GM23338 (cell line): ENCODE data around the gene VEPH1. TPM values are rescaled to one million over a fixed set of nuclear protein-coding genes. Genes with fewer than 3 reads are reported as not detected.

Experiments used
- ATAC-seq: fragments of 200-7000 bp; cut with Tn5 transposase; 3 replicates; pipeline ENCODE4 v1.9.1; 2020
- DNase-seq: peaks from one replicate; pipeline ENCODE4 v3.0.0-alpha.2; 2015; ENCODE audit warnings: low spot score
- H2AFZ ChIP-seq: fragments of 200-600 bp; sonication (generic); 2 replicates; pipeline ENCODE4 v1.8.0; 2016; ENCODE audit warnings: antibody characterized with exemption, mild to moderate bottlenecking, moderate library complexity
- H3F3A ChIP-seq: fragments of 200-600 bp; sonication (generic); replicated peaks from 2 replicates; pipeline ENCODE4 v1.8.0; 2017; ENCODE audit warnings: antibody characterized with exemption, mixed run types, low read depth
- H3K27ac ChIP-seq: fragments of 200-600 bp; sonication (generic); 2 replicates; pipeline ENCODE4 v1.6.1; 2016; ENCODE audit warnings: low read depth
- H3K27me3 ChIP-seq: fragments of 200-600 bp; sonication (generic); 2 replicates; pipeline ENCODE4 v1.8.0; 2016; ENCODE audit warnings: mild to moderate bottlenecking, mixed run types, moderate library complexity; ENCODE audit not compliant: insufficient read depth
- H3K36me3 ChIP-seq: fragments of 200-600 bp; sonication (generic); 2 replicates; pipeline ENCODE4 v1.8.0; 2016; ENCODE audit warnings: mild to moderate bottlenecking; ENCODE audit not compliant: insufficient read depth
- H3K4me1 ChIP-seq: fragments of 200-600 bp; sonication (generic); 2 replicates; pipeline ENCODE4 v1.8.0; 2016; ENCODE audit warnings: mild to moderate bottlenecking, moderate library complexity; ENCODE audit not compliant: insufficient read depth
- H3K4me2 ChIP-seq: fragments of 200-600 bp; sonication (generic); 2 replicates; pipeline ENCODE4 v1.7.1; 2017; ENCODE audit warnings: mixed run types
- H3K4me3 ChIP-seq: fragments of 200-600 bp; sonication (generic); 2 replicates; pipeline ENCODE4 v1.6.1; 2016; ENCODE audit warnings: mixed run types
- H3K79me2 ChIP-seq: fragments of 200-600 bp; sonication (generic); replicated peaks from 2 replicates; pipeline ENCODE4 v1.8.0; 2017; ENCODE audit warnings: mild to moderate bottlenecking; ENCODE audit not compliant: insufficient read depth
- H3K9me2 ChIP-seq: fragments of 200-600 bp; sonication (generic); 2 replicates; pipeline ENCODE4 v1.8.0; 2017; ENCODE audit not compliant: insufficient read depth
- H4K20me1 ChIP-seq: fragments of 200-600 bp; sonication (generic); replicated peaks from 2 replicates; pipeline ENCODE4 v1.8.0; 2017; ENCODE audit warnings: mild to moderate bottlenecking; ENCODE audit not compliant: insufficient read depth
- H3K27ac Mint-ChIP-seq: 2 replicates; pipeline ENCODE4 v1.8.0; 2020; ENCODE audit warnings: inconsistent platforms, mild to moderate bottlenecking, moderate library complexity, mixed read lengths
- H3K27me3 Mint-ChIP-seq: 3 replicates; pipeline ENCODE4 v1.8.0; 2022; ENCODE audit warnings: low read depth, mild to moderate bottlenecking, moderate library complexity, mixed read lengths, inconsistent platforms; ENCODE audit not compliant: insufficient read depth, poor library complexity
- H3K36me3 Mint-ChIP-seq: 3 replicates; pipeline ENCODE4 v1.8.0; 2021; ENCODE audit warnings: low read depth, mild to moderate bottlenecking, inconsistent platforms, moderate library complexity, mixed read lengths
- H3K4me1 Mint-ChIP-seq: 3 replicates; pipeline ENCODE4 v1.8.0; 2020; ENCODE audit warnings: mild to moderate bottlenecking, inconsistent platforms, mixed read lengths
- H3K4me3 Mint-ChIP-seq: 3 replicates; pipeline ENCODE4 v1.8.0; 2021; ENCODE audit warnings: moderate library complexity, mild to moderate bottlenecking, inconsistent platforms, mixed read lengths
- H3K9me3 Mint-ChIP-seq: 3 replicates; pipeline ENCODE4 v1.8.0; 2020; ENCODE audit warnings: moderate library complexity, mild to moderate bottlenecking, inconsistent platforms, mixed read lengths
- CREB1 ChIP-seq: fragments of 250-450 bp; sonication (Bioruptor Pico); IDR thresholded peaks from 2 replicates; pipeline ENCODE4 v1.5.0; 2020; ENCODE audit warnings: low read depth, mild to moderate bottlenecking, moderate library complexity
- CTCF ChIP-seq, 2 experiments: fragments of 200-600 bp in 1 of 2; sonication (generic) in 1 of 2; conservative IDR thresholded peaks; 2 replicates each; pipeline versions ENCODE4 v1.5.1 to v1.6.1; 2016 to 2017; ENCODE audit warnings: antibody characterized with exemption in 2 of 2, low read depth in 2 of 2, mild to moderate bottlenecking in 2 of 2, moderate library complexity in 1 of 2
- EZH2 ChIP-seq: fragments of 200-600 bp; sonication (generic); IDR thresholded peaks from one replicate; pipeline ENCODE4 v1.8.0; 2017; ENCODE audit warnings: antibody characterized with exemption, mild to moderate bottlenecking, low read depth; ENCODE audit not compliant: unreplicated experiment
- EZH2phosphoT487 ChIP-seq: fragments of 200-600 bp; sonication (generic); IDR thresholded peaks from one replicate; pipeline ENCODE4 v1.8.1; 2018; ENCODE audit warnings: antibody characterized with exemption; ENCODE audit not compliant: unreplicated experiment
- JUNB ChIP-seq: IDR thresholded peaks from one replicate; pipeline ENCODE4 v1.6.1; 2016; ENCODE audit warnings: antibody characterized with exemption; ENCODE audit not compliant: unreplicated experiment
- NANOG ChIP-seq: IDR thresholded peaks from 2 replicates; pipeline ENCODE4 v1.6.1; 2016; ENCODE audit warnings: antibody characterized with exemption, borderline replicate concordance
- POLR2AphosphoS5 ChIP-seq: IDR thresholded peaks from 2 replicates; pipeline ENCODE4 v1.6.1; 2016; ENCODE audit warnings: antibody characterized with exemption, low read depth
- STAT1 ChIP-seq: IDR thresholded peaks from one replicate; pipeline ENCODE4 v1.6.1; 2016; ENCODE audit warnings: antibody characterized with exemption; ENCODE audit not compliant: unreplicated experiment
- ZNF114 ChIP-seq: fragments of 250-450 bp; sonication (Bioruptor Pico); IDR thresholded peaks from 2 replicates; pipeline ENCODE4 v1.5.0; 2020; ENCODE audit warnings: mild to moderate bottlenecking, moderate library complexity
- ZNF331 ChIP-seq: fragments of 250-450 bp; sonication (Bioruptor Pico); IDR thresholded peaks from 2 replicates; pipeline ENCODE4 v1.5.0; 2020; ENCODE audit warnings: low read depth, mild to moderate bottlenecking, moderate library complexity
- polyA plus RNA-seq: library from polyadenylated mRNA; unstranded; fragments of >200 nt; fragmentation: Nextera tagmentation; extraction: Ambion mirVana; gene quantifications from 2 replicates; pipeline ENCODE4 v1.2.1, GENCODE V29; 2016
- total RNA-seq: library from RNA; depleted of rRNA; stranded (reverse); fragments of >200 nt; shearing (Covaris generic); gene quantifications from 2 replicates; pipeline ENCODE4 v1.2.3, GENCODE V29; 2014
- TF ChIP-seq, protein P1 (sequence below): fragments of 250-450 bp; sonication (Bioruptor Pico); IDR thresholded peaks from 2 replicates; pipeline ENCODE4 v1.5.0; 2020; ENCODE audit warnings: mild to moderate bottlenecking, moderate library complexity
- TF ChIP-seq, protein P2 (sequence below): IDR thresholded peaks from one replicate; pipeline ENCODE4 v1.6.1; 2018; ENCODE audit warnings: antibody characterized with exemption; ENCODE audit not compliant: unreplicated experiment
- TF ChIP-seq, protein P3 (sequence below): IDR thresholded peaks from 2 replicates; pipeline ENCODE4 v1.6.1; 2016; ENCODE audit warnings: antibody characterized with exemption

VEPH1 gene
- total and polyA plus RNA-seq, 2 experiments from 2014 or later = 15.4 to 33.8 TPM

- TF ChIP-seq, protein P1, sequence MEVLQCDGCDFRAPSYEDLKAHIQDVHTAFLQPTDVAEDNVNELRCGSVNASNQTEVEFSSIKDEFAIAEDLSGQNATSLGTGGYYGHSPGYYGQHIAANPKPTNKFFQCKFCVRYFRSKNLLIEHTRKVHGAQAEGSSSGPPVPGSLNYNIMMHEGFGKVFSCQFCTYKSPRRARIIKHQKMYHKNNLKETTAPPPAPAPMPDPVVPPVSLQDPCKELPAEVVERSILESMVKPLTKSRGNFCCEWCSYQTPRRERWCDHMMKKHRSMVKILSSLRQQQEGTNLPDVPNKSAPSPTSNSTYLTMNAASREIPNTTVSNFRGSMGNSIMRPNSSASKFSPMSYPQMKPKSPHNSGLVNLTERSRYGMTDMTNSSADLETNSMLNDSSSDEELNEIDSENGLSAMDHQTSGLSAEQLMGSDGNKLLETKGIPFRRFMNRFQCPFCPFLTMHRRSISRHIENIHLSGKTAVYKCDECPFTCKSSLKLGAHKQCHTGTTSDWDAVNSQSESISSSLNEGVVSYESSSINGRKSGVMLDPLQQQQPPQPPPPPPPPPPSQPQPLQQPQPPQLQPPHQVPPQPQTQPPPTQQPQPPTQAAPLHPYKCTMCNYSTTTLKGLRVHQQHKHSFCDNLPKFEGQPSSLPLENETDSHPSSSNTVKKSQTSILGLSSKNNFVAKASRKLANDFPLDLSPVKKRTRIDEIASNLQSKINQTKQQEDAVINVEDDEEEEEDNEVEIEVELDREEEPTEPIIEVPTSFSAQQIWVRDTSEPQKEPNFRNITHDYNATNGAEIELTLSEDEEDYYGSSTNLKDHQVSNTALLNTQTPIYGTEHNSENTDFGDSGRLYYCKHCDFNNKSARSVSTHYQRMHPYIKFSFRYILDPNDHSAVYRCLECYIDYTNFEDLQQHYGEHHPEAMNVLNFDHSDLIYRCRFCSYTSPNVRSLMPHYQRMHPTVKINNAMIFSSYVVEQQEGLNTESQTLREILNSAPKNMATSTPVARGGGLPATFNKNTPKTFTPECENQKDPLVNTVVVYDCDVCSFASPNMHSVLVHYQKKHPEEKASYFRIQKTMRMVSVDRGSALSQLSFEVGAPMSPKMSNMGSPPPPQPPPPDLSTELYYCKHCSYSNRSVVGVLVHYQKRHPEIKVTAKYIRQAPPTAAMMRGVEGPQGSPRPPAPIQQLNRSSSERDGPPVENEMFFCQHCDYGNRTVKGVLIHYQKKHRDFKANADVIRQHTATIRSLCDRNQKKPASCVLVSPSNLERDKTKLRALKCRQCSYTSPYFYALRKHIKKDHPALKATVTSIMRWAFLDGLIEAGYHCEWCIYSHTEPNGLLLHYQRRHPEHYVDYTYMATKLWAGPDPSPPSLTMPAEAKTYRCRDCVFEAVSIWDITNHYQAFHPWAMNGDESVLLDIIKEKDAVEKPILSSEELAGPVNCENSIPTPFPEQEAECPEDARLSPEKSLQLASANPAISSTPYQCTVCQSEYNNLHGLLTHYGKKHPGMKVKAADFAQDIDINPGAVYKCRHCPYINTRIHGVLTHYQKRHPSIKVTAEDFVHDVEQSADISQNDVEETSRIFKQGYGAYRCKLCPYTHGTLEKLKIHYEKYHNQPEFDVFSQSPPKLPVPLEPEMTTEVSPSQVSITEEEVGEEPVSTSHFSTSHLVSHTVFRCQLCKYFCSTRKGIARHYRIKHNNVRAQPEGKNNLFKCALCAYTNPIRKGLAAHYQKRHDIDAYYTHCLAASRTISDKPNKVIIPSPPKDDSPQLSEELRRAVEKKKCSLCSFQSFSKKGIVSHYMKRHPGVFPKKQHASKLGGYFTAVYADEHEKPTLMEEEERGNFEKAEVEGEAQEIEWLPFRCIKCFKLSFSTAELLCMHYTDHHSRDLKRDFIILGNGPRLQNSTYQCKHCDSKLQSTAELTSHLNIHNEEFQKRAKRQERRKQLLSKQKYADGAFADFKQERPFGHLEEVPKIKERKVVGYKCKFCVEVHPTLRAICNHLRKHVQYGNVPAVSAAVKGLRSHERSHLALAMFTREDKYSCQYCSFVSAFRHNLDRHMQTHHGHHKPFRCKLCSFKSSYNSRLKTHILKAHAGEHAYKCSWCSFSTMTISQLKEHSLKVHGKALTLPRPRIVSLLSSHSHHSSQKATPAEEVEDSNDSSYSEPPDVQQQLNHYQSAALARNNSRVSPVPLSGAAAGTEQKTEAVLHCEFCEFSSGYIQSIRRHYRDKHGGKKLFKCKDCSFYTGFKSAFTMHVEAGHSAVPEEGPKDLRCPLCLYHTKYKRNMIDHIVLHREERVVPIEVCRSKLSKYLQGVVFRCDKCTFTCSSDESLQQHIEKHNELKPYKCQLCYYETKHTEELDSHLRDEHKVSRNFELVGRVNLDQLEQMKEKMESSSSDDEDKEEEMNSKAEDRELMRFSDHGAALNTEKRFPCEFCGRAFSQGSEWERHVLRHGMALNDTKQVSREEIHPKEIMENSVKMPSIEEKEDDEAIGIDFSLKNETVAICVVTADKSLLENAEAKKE = no peak
- TF ChIP-seq POLR2AphosphoS5 (no peak), ZNF114 (no peak), STAT1 (no peak), JUNB (no peak), CTCF (conservative IDR thresholded peaks at IDR 0.05; ENCODE audit: low read depth in 2 of 2) (no peak), NANOG (no peak), EZH2 (no peak), ZNF331 (CRISPR knock-in tag) (no peak), EZH2phosphoT487 (no peak), CREB1 (CRISPR knock-in tag) (no peak)
- TF ChIP-seq, protein P2, sequence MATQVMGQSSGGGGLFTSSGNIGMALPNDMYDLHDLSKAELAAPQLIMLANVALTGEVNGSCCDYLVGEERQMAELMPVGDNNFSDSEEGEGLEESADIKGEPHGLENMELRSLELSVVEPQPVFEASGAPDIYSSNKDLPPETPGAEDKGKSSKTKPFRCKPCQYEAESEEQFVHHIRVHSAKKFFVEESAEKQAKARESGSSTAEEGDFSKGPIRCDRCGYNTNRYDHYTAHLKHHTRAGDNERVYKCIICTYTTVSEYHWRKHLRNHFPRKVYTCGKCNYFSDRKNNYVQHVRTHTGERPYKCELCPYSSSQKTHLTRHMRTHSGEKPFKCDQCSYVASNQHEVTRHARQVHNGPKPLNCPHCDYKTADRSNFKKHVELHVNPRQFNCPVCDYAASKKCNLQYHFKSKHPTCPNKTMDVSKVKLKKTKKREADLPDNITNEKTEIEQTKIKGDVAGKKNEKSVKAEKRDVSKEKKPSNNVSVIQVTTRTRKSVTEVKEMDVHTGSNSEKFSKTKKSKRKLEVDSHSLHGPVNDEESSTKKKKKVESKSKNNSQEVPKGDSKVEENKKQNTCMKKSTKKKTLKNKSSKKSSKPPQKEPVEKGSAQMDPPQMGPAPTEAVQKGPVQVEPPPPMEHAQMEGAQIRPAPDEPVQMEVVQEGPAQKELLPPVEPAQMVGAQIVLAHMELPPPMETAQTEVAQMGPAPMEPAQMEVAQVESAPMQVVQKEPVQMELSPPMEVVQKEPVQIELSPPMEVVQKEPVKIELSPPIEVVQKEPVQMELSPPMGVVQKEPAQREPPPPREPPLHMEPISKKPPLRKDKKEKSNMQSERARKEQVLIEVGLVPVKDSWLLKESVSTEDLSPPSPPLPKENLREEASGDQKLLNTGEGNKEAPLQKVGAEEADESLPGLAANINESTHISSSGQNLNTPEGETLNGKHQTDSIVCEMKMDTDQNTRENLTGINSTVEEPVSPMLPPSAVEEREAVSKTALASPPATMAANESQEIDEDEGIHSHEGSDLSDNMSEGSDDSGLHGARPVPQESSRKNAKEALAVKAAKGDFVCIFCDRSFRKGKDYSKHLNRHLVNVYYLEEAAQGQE = no peak
- TF ChIP-seq, protein P3, sequence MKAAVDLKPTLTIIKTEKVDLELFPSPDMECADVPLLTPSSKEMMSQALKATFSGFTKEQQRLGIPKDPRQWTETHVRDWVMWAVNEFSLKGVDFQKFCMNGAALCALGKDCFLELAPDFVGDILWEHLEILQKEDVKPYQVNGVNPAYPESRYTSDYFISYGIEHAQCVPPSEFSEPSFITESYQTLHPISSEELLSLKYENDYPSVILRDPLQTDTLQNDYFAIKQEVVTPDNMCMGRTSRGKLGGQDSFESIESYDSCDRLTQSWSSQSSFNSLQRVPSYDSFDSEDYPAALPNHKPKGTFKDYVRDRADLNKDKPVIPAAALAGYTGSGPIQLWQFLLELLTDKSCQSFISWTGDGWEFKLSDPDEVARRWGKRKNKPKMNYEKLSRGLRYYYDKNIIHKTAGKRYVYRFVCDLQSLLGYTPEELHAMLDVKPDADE = no peak
- Mint-ChIP-seq H3K4me1 (peaks cover 27% of the 10 kb centered on the region), H3K27me3 (peaks cover 4% of the 10 kb centered on the region), H3K4me3 (no peak overlapping the region), H3K27ac (no peak overlapping the region), H3K9me3 (no peaks in the 10 kb centered on the region), H3K36me3 (no peaks in the 10 kb centered on the region)
- Histone ChIP-seq H3K36me3 (no peaks in the 10 kb centered on the region), H3K4me1 (peaks cover 15% of the 10 kb centered on the region), H3K79me2 (no peaks in the 10 kb centered on the region), H3K27ac (no peak overlapping the region), H3K4me3 (no peak overlapping the region), H3K4me2 (no peak overlapping the region), H3K9me2 (peaks cover 4% of the 10 kb centered on the region; the same call in 1 of the 2 replicates), H4K20me1 (no peaks in the 10 kb centered on the region), H3F3A (no peaks in the 10 kb centered on the region), H2AFZ (no peak overlapping the region), H3K27me3 (no peaks in the 10 kb centered on the region)
- DNase-seq = no peak
- ATAC-seq = no peak
These were observed 169.6 kb downstream of the VEPH1 start for GRCh38 chr3:157333551-157333991.
